ENCODE results near the gene SHF. TPM values are rescaled to one million over a fixed set of nuclear protein-coding genes. Genes with fewer than 3 reads are reported as not detected.
A peak's percentile ranks its signal among the peaks of the same experiment; 100 is the strongest.

The SHF gene
- polyA plus RNA-seq, 3 donors: 0.58 to 0.70 (median 0.67) TPM

DNA sequence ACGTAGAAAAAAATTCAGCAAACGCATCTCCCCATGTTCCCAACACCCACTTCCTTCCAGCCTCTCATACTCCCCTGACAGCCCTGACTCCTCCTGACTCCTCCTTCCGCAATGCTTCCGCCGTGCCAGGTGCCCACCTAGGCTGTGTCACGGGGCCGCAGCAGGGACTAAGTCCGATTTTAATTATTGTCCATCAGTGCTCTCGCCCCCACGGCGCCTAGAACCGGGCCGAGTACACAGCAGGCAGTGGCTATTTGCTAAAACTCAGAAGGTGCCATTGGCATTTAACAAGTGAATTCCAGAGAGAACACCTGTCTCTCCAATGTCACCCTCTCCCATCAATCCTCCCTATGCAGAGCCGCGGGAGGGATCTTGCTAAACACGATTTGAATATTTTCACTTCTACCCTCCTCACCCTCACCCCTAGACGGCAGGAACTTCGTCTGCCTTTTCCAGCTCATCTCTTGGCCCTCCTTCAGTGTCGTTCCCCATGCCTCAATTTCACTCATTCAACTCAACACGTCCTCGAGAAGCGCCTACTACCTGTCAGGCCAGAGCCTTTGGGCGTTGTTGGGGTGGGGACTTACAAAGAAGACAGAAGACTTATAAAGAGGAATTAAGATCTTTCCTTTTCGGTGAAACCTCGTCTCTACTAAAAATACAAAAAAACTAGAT lies 11.5 kb upstream of the SHF start:
- WGBS (ENCODE audit: insufficient coverage): 0% methylated on average over 17 of the region's 25 CpGs
- H3K9me3 ChIP-seq (replicated peaks in 1 of 2; ENCODE audit: control insufficient read depth in 1 of 2, insufficient read depth in 1 of 2, low read length in 2 of 2): no peaks in the 10 kb centered on the region
- no peaks in the 10 kb centered on the region for H3K36me3 ChIP-seq (replicated peaks in 1 of 2; ENCODE audit: control insufficient read depth in 1 of 2, insufficient read depth in 2 of 2, low read length in 2 of 2)
- TF ChIP-seq CTCF (IDR thresholded peaks at IDR 0.05): no peak
- H3K79me2 ChIP-seq (ENCODE audit: insufficient read depth, low read length): no peaks in the 10 kb centered on the region
- H3K27ac Mint-ChIP-seq: no peak overlapping the region
- peak in 2 of 3 donors; percentile 18 to 42 for DNase-seq
- H3K27me3 Mint-ChIP-seq (ENCODE audit: low read depth in 3 of 3): peaks cover 0 to 4% (median 2%) of the 10 kb centered on the region in 3 donors
- H3K4me2 ChIP-seq (replicated peaks; ENCODE audit: extremely low read depth, low read length, poor library complexity, severe bottlenecking): peak overlapping the region; percentile 88
- no peaks in the 10 kb centered on the region for H3K36me3 Mint-ChIP-seq
- H3K4me3 ChIP-seq (replicated peaks in 1 of 3; ENCODE audit: low read depth in 2 of 3, low read length in 3 of 3): peak overlapping the region; percentile 68 to 95 (median 91)
- H2AFZ ChIP-seq (ENCODE audit: insufficient read depth, low read depth, low read length, poor library complexity, severe bottlenecking): peak overlapping the region; percentile 84
- intact Hi-C loops (cut with micrococcal nuclease): loop anchor here in 1 of 2 donors (2.0 kb wide), 1 partner anchor 32 kb away; no protein-coding TSS in a partner anchor
- H3K27ac ChIP-seq (ENCODE audit: low read depth in 1 of 2, low read length in 2 of 2): peak overlapping the region; percentile 97 to 99
- H3K4me1 ChIP-seq (ENCODE audit: control insufficient read depth in 1 of 2, insufficient read depth in 2 of 2, low read length in 2 of 2): peaks cover 34 to 40% of the 10 kb centered on the region in 2 donors
- peaks cover 0 to 2% (median 0%) of the 10 kb centered on the region in 7 donors for H3K9me3 Mint-ChIP-seq
- H3K4me3 Mint-ChIP-seq: no peak overlapping the region
- H4K20me1 ChIP-seq (ENCODE audit: insufficient read depth, low read length): no peaks in the 10 kb centered on the region
- peak overlapping the region; percentile 91 for H3K9ac ChIP-seq (ENCODE audit: insufficient read depth, low read length, poor library complexity, severe bottlenecking)
- no peaks in the 10 kb centered on the region for H3K27me3 ChIP-seq (ENCODE audit: control insufficient read depth in 2 of 2, insufficient read depth in 2 of 2, low read length in 2 of 2)
- peaks cover 29% of the 10 kb centered on the region for H3K4me1 Mint-ChIP-seq

- Histone ChIP-seq H3K9ac (ENCODE audit: insufficient read depth, low read length, poor library complexity, severe bottlenecking) (peak overlapping the region; percentile 91), H3K4me3 (replicated peaks in 1 of 3; ENCODE audit: low read depth in 2 of 3, low read length in 3 of 3) (peak overlapping the region; percentile 68 to 95 (median 91)), H3K4me1 (ENCODE audit: control insufficient read depth in 1 of 2, insufficient read depth in 2 of 2, low read length in 2 of 2) (peaks cover 34 to 40% of the 10 kb centered on the region in 2 donors), H4K20me1 (ENCODE audit: insufficient read depth, low read length) (no peaks in the 10 kb centered on the region), H3K36me3 (replicated peaks in 1 of 2; ENCODE audit: control insufficient read depth in 1 of 2, insufficient read depth in 2 of 2, low read length in 2 of 2) (no peaks in the 10 kb centered on the region), H3K27ac (ENCODE audit: low read depth in 1 of 2, low read length in 2 of 2) (peak overlapping the region; percentile 97 to 99), H2AFZ (ENCODE audit: insufficient read depth, low read depth, low read length, poor library complexity, severe bottlenecking) (peak overlapping the region; percentile 84), H3K9me3 (replicated peaks in 1 of 2; ENCODE audit: control insufficient read depth in 1 of 2, insufficient read depth in 1 of 2, low read length in 2 of 2) (no peaks in the 10 kb centered on the region), H3K27me3 (ENCODE audit: control insufficient read depth in 2 of 2, insufficient read depth in 2 of 2, low read length in 2 of 2) (no peaks in the 10 kb centered on the region), H3K79me2 (ENCODE audit: insufficient read depth, low read length) (no peaks in the 10 kb centered on the region), H3K4me2 (replicated peaks; ENCODE audit: extremely low read depth, low read length, poor library complexity, severe bottlenecking) (peak overlapping the region; percentile 88)
- 0% methylated on average over 25 of the region's 42 CpGs for WGBS (ENCODE audit: insufficient coverage)
- intact Hi-C loops (cut with micrococcal nuclease): loop anchor here in 1 of 2 donors (2.0 kb wide), 1 partner anchor 32 kb away; no protein-coding TSS in a partner anchor
- Mint-ChIP-seq H3K9me3 (peaks cover 0 to 2% (median 0%) of the 10 kb centered on the region in 7 donors), H3K4me3 (peak overlapping the region in 1 of 2 donors; percentile 88), H3K27me3 (ENCODE audit: low read depth in 3 of 3) (peaks cover 0 to 8% (median 2%) of the 10 kb centered on the region in 3 donors), H3K27ac (peak overlapping the region in 1 of 7 donors; percentile 82), H3K4me1 (peaks cover 28% of the 10 kb centered on the region), H3K36me3 (no peaks in the 10 kb centered on the region)
- peak; percentile 67 for TF ChIP-seq CTCF (IDR thresholded peaks at IDR 0.05)
- peak; percentile 98 to 99 (median 98) for DNase-seq
Observed at GRCh38 chr15:45198337-45199135, 10.8 kb upstream of the SHF start.
